ENCODE results near the gene TMEM94. TPM values are rescaled to one million over a fixed set of nuclear protein-coding genes. Genes with fewer than 3 reads are reported as not detected.

TMEM94 gene
- total and polyA plus RNA-seq, 9 of the 15 experiments (the other 6 are each of a cell fraction or from before 2014, with no cell fraction given), result 0.35 to 48.1 (median 14.4) TPM

- TF ChIP-seq CTCFL (IDR thresholded peaks at IDR 0.05; ENCODE audit: borderline replicate concordance, insufficient read depth, low read depth, low read length, poor library complexity, severe bottlenecking), result peak; percentile 54
- TF ChIP-seq ZNF239 (CRISPR knock-in tag; IDR thresholded peaks at IDR 0.05), result no peak
- TF ChIP-seq ZNF316 (IDR thresholded peaks at IDR 0.05), result peak; percentile 55
- peak; percentile 54; the same call in 1 of the 2 replicates for TF ChIP-seq REST (IDR thresholded peaks at IDR 0.05; ENCODE audit: borderline replicate concordance)
- no peak for TF ChIP-seq REST (CRISPR knock-in tag; IDR thresholded peaks at IDR 0.05; ENCODE audit: low read depth)
Observed at GRCh38 chr17:75504347-75505151, 48.1 kb downstream of the TMEM94 start (continued).
